HFFc6 (cell line): Measurements from ENCODE around the gene TCIRG1. TPM values are rescaled to one million over a fixed set of nuclear protein-coding genes. Genes with fewer than 3 reads are reported as not detected.

Source experiments
- DNase-seq: peaks from one replicate; pipeline ENCODE4 v3.0.0-alpha.2; 2018
- H3K27ac Mint-ChIP-seq: 2 replicates; pipeline ENCODE4 v1.8.0; 2020; ENCODE audit warnings: mild to moderate bottlenecking, mixed read lengths
- H3K27me3 Mint-ChIP-seq: 2 replicates; pipeline ENCODE4 v1.8.0; 2021; ENCODE audit warnings: mild to moderate bottlenecking, moderate library complexity, mixed read lengths; ENCODE audit not compliant: insufficient read depth
- H3K36me3 Mint-ChIP-seq: 2 replicates; pipeline ENCODE4 v1.8.0; 2021; ENCODE audit warnings: low read depth, mixed read lengths
- H3K4me1 Mint-ChIP-seq: 2 replicates; pipeline ENCODE4 v1.8.0; 2020; ENCODE audit warnings: low read depth, mixed read lengths
- H3K4me3 Mint-ChIP-seq: 2 replicates; pipeline ENCODE4 v1.8.0; 2020; ENCODE audit warnings: mild to moderate bottlenecking, moderate library complexity, mixed read lengths
- H3K9me3 Mint-ChIP-seq: 2 replicates; pipeline ENCODE4 v1.8.0; 2020; ENCODE audit warnings: mild to moderate bottlenecking, mixed read lengths
- total RNA-seq, 6 experiments: library from RNA; stranded (reverse); fragmentation: NEBNext Ultra II Directional; extraction: Animal tissue kit (Norgen Biotek cat#: 25700); gene quantifications; 2 replicates in 1 of 6; 3 replicates in 5 of 6; pipeline ENCODE4 v1.2.3, GENCODE V29; 2021
- TF ChIP-seq, protein P1 (sequence below): fragments of 200-600 bp; sonication (generic); IDR thresholded peaks from 2 replicates; pipeline ENCODE4 v1.5.0; 2021; ENCODE audit warnings: antibody characterized with exemption, mild to moderate bottlenecking

Gene TCIRG1
- total RNA-seq, 6 experiments from 2014 or later: 113 to 150 (median 131) TPM

GRCh38 chr11:67996051-67996450, 42.8 kb upstream of the TCIRG1 start:
- peaks cover 6% of the 10 kb centered on the region; the same call in 1 of the 2 replicates for H3K9me3 Mint-ChIP-seq
- DNase-seq: no peak
- TF ChIP-seq, protein P1, sequence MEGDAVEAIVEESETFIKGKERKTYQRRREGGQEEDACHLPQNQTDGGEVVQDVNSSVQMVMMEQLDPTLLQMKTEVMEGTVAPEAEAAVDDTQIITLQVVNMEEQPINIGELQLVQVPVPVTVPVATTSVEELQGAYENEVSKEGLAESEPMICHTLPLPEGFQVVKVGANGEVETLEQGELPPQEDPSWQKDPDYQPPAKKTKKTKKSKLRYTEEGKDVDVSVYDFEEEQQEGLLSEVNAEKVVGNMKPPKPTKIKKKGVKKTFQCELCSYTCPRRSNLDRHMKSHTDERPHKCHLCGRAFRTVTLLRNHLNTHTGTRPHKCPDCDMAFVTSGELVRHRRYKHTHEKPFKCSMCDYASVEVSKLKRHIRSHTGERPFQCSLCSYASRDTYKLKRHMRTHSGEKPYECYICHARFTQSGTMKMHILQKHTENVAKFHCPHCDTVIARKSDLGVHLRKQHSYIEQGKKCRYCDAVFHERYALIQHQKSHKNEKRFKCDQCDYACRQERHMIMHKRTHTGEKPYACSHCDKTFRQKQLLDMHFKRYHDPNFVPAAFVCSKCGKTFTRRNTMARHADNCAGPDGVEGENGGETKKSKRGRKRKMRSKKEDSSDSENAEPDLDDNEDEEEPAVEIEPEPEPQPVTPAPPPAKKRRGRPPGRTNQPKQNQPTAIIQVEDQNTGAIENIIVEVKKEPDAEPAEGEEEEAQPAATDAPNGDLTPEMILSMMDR: no peak
- peaks cover 9% of the 10 kb centered on the region for H3K36me3 Mint-ChIP-seq
- H3K27ac Mint-ChIP-seq: no peak overlapping the region
- H3K4me1 Mint-ChIP-seq: no peaks in the 10 kb centered on the region
- H3K4me3 Mint-ChIP-seq: no peak overlapping the region
- H3K27me3 Mint-ChIP-seq: peaks cover 2% of the 10 kb centered on the region

GRCh38 chr11:67996622-67997474, 42.0 kb upstream of the TCIRG1 start:
- DNase-seq: no peak

GRCh38 chr11:67997475-67997921, 41.3 kb upstream of the TCIRG1 start:
- Mint-ChIP-seq H3K27me3 (no peaks in the 10 kb centered on the region; the same call in 1 of the 2 replicates), H3K27ac (no peak overlapping the region), H3K4me1 (peaks cover 5% of the 10 kb centered on the region), H3K4me3 (no peak overlapping the region), H3K36me3 (peaks cover 9% of the 10 kb centered on the region), H3K9me3 (peaks cover 6% of the 10 kb centered on the region; the same call in 1 of the 2 replicates)
- no peak for DNase-seq
- TF ChIP-seq, protein P1: no peak

More at GRCh38 chr11:67996622-67997474, 42.0 kb upstream of the TCIRG1 start:
- H3K9me3 Mint-ChIP-seq: peaks cover 6% of the 10 kb centered on the region; the same call in 1 of the 2 replicates
- no peak overlapping the region for H3K27ac Mint-ChIP-seq
- peaks cover 9% of the 10 kb centered on the region for H3K36me3 Mint-ChIP-seq
- TF ChIP-seq, protein P1: no peak
- H3K4me3 Mint-ChIP-seq: no peak overlapping the region
- H3K27me3 Mint-ChIP-seq: peaks cover under 1% of the 10 kb centered on the region
- H3K4me1 Mint-ChIP-seq: no peaks in the 10 kb centered on the region

DNA sequence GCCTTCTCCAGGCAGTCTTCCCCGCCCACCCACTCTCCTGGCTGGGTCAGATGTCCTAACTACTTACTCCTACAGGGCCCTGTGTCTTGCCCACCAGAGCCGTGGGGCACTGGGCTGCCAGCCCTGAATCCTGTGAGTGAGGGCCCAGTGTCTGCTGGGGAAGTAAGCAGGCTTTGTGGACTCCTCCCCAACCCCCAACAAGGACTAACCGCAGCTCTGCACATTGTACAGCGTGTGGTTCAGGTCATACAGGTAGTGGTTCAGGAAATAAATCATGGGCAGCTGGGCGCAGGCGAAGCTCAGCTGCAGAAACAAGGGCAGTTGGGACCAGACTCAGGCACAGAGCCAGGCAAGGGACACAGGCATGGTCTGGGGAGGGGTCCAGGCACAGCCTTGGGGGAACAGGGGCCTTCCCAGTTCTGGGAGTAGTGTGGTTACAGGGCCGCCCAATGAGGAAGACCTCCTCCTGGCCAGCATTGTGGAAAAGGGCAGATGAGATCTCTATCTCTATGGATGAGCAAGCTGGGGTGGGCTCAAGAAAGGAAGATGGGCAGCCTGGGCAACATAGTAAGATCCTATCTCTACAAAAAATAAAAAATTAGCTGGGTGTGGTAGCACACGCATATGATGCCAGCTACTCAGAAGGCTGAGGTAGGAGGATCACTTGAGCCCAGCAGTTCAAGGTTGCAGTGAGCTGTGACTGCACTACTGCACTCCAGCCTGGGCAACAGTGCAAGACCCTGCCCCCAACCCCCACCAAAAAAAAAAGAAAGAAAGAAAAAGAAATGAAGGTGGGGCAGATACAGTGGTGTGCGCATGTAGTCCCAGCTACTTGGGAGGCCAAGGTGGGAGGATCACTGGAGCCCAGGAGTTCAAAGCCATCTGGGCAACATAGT, 40.4 kb upstream of the TCIRG1 start:
- no peak overlapping the region for H3K27ac Mint-ChIP-seq
- peaks cover 9% of the 10 kb centered on the region for H3K36me3 Mint-ChIP-seq
- H3K4me3 Mint-ChIP-seq: no peak overlapping the region
- TF ChIP-seq, protein P1: no peak
- peaks cover 6% of the 10 kb centered on the region; the same call in 1 of the 2 replicates for H3K9me3 Mint-ChIP-seq
- no peak for DNase-seq
- peaks cover 11% of the 10 kb centered on the region for H3K4me1 Mint-ChIP-seq
- H3K27me3 Mint-ChIP-seq: no peaks in the 10 kb centered on the region

GRCh38 chr11:67999201-67999629, 39.6 kb upstream of the TCIRG1 start:
- TF ChIP-seq, protein P1: no peak
- Mint-ChIP-seq H3K27me3 (no peaks in the 10 kb centered on the region), H3K36me3 (peaks cover 9% of the 10 kb centered on the region), H3K9me3 (peaks cover 6% of the 10 kb centered on the region; the same call in 1 of the 2 replicates), H3K4me3 (no peak overlapping the region), H3K27ac (no peak overlapping the region), H3K4me1 (peaks cover 14% of the 10 kb centered on the region)
- no peak for DNase-seq
